Activated CD4-positive, alpha-beta T cell treated with anti-CD3 and anti-CD28 coated beads, Interleukin-2, amount 10 ng/mL, durations not matched to agents 24 days and 14 days (primary cell): ENCODE results near the gene PRKCE. TPM values are rescaled to one million over a fixed set of nuclear protein-coding genes. Genes with fewer than 3 reads are reported as not detected.

Experiments
- DNase-seq: peaks from one replicate; pipeline ENCODE4 v3.0.0; 2022
- H3K27ac Mint-ChIP-seq: one replicate; pipeline ENCODE4 v1.8.0; 2022; ENCODE audit warnings: mild to moderate bottlenecking, mixed read lengths
- H3K27me3 Mint-ChIP-seq: one replicate; pipeline ENCODE4 v1.8.0; 2022; ENCODE audit warnings: mixed read lengths
- H3K36me3 Mint-ChIP-seq: one replicate; pipeline ENCODE4 v1.8.0; 2022; ENCODE audit warnings: low read depth, mild to moderate bottlenecking, mixed read lengths
- H3K4me1 Mint-ChIP-seq: one replicate; pipeline ENCODE4 v1.8.0; 2021; ENCODE audit warnings: mixed read lengths
- H3K4me3 Mint-ChIP-seq: one replicate; pipeline ENCODE4 v1.8.0; 2022; ENCODE audit warnings: mild to moderate bottlenecking, moderate library complexity, mixed read lengths
- H3K9me3 Mint-ChIP-seq: one replicate; pipeline ENCODE4 v1.8.0; 2021; ENCODE audit warnings: mixed read lengths
- intact Hi-C: fragments of 100-400 bp; cut with micrococcal nuclease; formaldehyde crosslinking; loops from one replicate; pipeline ENCODE4 v1.15.1; 2023
- total RNA-seq: library from RNA; stranded (reverse); gene quantifications from 2 replicates; pipeline ENCODE4 v1.2.3, GENCODE V29; 2022

PRKCE gene
- total RNA-seq, 1 donor from 2014 or later = 13.5 TPM

DNA sequence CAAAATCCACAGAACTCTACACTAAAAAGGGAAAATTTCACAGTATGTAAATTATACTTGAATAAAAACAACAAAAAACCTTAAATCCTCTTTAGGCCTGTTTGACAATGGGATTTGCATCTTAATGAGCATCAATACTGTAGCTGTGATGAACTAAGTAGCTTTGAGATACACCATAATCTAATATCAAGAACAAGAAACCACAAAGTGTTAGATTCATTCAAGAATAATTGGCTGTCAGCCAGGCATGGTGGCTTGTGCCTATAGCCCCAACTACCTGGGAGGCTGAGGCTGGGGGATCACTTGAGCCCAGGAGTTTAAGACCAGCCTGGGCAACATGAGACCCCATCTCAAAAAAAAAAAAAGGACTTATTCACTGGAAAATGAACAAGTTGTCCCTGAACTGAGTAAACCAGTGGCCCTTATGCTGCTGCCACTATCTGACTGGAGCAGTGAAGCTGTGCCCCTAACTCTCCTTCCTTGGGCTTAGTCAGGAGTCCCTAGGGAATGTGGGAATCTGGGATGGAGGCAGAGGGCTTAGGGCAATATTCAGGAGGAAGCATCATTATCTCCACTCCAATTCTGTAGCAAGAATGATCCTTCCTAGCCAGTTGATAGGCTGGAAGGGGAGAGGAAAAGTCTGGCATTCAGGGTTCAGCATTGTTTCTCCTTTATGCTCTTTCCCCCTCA, 88.5 kb downstream of the PRKCE start:
- no peak for DNase-seq
- Mint-ChIP-seq H3K4me3 (no peak overlapping the region), H3K36me3 (no peaks in the 10 kb centered on the region), H3K27me3 (peaks cover 2% of the 10 kb centered on the region), H3K4me1 (no peaks in the 10 kb centered on the region), H3K9me3 (no peaks in the 10 kb centered on the region), H3K27ac (no peak overlapping the region)
- intact Hi-C loops = no loop called here

DNA sequence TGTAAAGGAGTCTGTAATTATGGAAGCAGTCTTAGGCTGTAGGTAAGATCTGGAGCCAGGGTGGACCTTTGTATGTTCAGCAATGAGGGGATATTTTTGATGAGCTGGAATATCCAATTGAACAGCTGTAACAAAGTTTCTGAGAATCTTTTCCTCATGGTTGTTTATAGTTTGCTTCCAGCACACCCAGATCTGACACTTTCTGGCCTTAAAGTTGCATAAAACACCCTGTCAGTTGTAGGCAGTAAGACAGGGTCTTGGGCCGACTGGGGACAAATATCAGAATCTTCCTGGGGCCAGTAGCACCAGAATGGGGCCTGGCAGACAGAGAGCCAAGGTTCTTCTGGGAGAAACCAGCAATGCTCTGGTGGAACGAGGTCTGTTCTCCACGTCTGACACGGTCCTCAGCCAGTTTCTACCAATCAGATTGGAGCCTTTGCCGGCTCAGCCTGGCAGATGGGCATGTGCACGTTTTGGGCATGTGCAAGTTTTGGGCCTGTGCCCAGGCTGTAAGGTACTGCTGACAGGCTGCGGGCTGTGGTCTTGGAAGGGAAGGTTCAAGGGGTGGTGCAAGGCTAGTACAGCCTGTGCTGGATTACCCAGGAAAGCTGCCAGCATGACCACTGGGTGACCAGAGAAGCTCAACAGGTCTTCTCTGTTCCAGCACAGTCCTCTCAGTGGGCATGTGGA, 89.8 kb downstream of the PRKCE start:
- no peak overlapping the region for H3K4me3 Mint-ChIP-seq
- H3K27ac Mint-ChIP-seq = no peak overlapping the region
- intact Hi-C loops = no loop called here
- no peak for DNase-seq
- H3K27me3 Mint-ChIP-seq = peaks cover 2% of the 10 kb centered on the region
- no peaks in the 10 kb centered on the region for H3K9me3 Mint-ChIP-seq
- H3K4me1 Mint-ChIP-seq = no peaks in the 10 kb centered on the region
- H3K36me3 Mint-ChIP-seq = no peaks in the 10 kb centered on the region

DNA sequence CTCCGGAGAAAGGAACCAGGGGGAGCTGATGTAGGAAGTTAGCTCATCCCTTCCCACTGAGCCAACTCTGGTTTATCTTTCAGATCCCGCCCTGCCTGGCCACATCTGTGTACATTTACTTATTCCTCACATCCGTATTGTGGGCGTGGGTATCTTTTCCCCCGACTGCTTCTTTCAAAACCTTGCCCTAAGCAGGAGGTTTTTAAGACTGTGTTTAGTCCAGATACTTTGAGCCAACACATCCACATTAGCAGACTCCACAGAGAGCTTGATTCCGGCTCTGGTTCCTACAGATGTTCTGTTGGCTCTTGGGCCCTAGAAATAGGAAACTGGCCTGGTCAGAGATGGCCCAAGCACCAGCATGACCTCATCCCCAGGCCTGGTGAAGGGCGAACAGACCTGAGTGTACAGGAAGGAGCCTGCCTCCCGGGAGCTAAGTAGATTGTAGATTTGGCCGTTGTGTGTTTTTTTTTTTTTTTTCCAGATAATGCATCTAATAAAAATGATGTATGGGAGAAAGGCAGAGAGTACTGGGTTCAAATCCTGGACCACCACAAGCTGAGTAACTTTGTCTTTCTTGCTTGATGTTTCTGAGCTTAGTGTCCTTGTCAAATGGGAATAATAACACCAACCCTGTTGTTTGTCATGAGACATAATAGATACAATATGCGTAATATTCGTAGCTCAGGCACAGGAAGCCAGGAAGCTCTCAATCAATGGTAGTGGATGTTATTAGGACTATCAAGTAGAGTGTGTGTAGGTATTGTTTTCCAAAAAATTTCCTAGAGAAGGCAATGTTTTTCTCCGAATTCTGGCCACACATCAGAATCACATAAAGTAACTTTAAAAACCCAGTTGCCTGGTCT, 92.3 kb downstream of the PRKCE start:
- Mint-ChIP-seq H3K27me3 (peaks cover 2% of the 10 kb centered on the region), H3K36me3 (peaks cover 2% of the 10 kb centered on the region), H3K4me1 (no peaks in the 10 kb centered on the region), H3K4me3 (no peak overlapping the region), H3K27ac (no peak overlapping the region), H3K9me3 (peaks cover 9% of the 10 kb centered on the region)
- intact Hi-C loops = no loop called here
- no peak for DNase-seq

DNA sequence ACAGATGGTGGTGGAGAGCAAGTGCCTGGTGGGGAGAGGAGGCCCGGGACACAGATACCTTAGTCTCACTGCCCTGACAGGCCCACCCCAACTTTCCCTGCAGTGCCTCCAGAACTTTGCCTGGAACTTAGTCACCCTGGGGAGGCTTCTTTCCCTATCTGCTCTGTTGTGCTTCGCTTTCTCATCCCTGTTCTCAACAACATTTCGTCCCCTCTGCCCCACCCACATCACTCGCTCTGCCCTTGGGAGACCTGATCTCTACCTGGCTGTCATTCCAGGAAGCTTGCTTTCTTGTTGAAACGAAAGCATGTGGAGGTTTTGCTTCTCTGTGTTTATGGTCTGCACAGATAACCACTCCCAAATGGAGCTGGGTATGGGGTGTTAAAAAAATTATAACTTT, 93.8 kb downstream of the PRKCE start:
- H3K27ac Mint-ChIP-seq = no peak overlapping the region
- H3K4me3 Mint-ChIP-seq = no peak overlapping the region
- H3K9me3 Mint-ChIP-seq = peaks cover 9% of the 10 kb centered on the region

DNA sequence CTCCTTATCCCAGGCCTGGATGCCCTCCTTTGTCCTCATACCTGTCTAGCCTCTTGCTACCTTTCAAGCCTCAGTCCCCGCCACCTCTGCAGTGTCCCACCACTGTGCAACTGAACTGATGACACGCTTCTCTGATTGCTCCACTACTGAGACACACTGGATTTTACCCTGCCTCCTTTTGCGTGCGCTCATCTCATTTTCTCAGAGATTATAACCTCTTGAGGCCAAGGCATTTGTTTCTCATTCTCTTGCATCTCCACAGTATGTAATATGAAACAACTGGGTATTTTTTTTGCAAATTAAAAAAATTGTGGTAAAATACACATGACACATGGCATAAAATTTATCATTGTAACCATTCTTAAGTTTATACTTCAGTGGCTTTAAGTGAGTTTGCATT, 95.4 kb downstream of the PRKCE start:
- Mint-ChIP-seq H3K9me3 (peaks cover 9% of the 10 kb centered on the region), H3K36me3 (peaks cover 2% of the 10 kb centered on the region), H3K27ac (no peak overlapping the region), H3K4me3 (no peak overlapping the region), H3K27me3 (no peaks in the 10 kb centered on the region), H3K4me1 (peaks cover 7% of the 10 kb centered on the region)
- no peak for DNase-seq
- intact Hi-C loops = no loop called here

More for the DNA sequence above, 93.8 kb downstream of the PRKCE start:
- DNase-seq = no peak
- intact Hi-C loops = no loop called here
- Mint-ChIP-seq H3K4me1 (peaks cover 3% of the 10 kb centered on the region), H3K36me3 (peaks cover 2% of the 10 kb centered on the region), H3K27me3 (peaks cover 2% of the 10 kb centered on the region)

DNA sequence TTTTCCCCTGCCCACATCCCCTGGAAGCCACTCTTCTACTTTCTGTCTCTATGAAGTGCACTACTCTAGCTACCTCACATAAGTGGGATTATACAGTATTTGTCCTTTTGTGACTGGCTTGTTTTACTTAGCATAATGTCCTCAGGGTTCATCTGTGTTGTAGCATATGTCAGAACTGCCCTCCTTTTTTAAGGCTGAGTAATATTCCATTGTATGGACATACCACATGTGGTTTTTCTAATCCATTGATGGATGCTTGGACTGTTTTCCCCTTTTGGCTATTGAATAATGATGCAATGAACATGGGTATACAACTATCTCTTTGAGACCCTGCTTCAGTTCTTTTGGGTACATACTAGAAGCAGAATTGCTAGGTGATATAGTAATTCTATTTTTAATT, 95.9 kb downstream of the PRKCE start:
- Mint-ChIP-seq H3K27me3 (no peaks in the 10 kb centered on the region), H3K27ac (no peak overlapping the region), H3K4me1 (peaks cover 7% of the 10 kb centered on the region)

DNA sequence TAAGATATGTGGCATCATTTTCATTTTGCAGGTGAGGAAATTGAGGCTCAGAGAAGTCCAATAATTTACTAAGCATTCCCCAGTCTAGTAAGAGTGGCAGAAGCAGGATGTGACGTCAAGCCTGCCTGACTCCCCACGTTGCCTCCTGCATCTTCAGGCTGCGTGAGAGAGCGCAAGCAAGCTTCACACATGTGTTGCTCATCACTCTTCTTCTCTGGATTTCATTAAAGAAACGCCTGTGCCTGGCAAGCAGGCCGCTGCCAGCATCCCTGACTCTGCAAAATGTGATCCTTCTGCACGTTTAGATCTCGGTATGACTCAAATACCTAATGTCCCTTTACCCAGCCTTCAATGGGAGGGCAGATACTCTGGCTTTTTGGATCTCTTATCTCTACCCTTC, 96.8 kb downstream of the PRKCE start:
- DNase-seq = no peak
- Mint-ChIP-seq H3K4me3 (no peak overlapping the region), H3K36me3 (peaks cover 2% of the 10 kb centered on the region), H3K9me3 (peaks cover 9% of the 10 kb centered on the region), H3K27me3 (no peaks in the 10 kb centered on the region), H3K4me1 (peaks cover 7% of the 10 kb centered on the region), H3K27ac (no peak overlapping the region)
- intact Hi-C loops = no loop called here

More for the DNA sequence above, 95.9 kb downstream of the PRKCE start:
- H3K36me3 Mint-ChIP-seq = peaks cover 2% of the 10 kb centered on the region
- peaks cover 9% of the 10 kb centered on the region for H3K9me3 Mint-ChIP-seq
- no peak overlapping the region for H3K4me3 Mint-ChIP-seq
- intact Hi-C loops = no loop called here
- no peak for DNase-seq

DNA sequence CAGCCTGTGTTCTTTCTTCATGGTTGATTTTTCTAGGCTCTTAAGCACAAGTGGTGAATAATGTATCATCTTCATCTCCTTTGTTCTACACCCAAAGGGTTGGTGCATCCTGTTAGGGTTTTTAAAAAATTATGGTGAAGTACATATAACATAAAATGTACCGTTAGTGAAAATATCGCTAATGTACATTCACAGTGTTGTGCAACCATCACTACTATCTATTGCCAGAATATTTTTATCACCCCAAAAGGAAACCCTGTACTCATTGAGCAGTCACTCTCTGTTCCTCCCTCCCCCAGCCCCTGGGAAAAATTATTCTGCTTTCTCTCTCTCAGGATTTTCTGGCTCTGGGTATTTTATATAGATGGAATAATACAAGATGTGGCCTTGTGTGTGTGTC, 98.5 kb downstream of the PRKCE start:
- Mint-ChIP-seq H3K4me1 (peaks cover 7% of the 10 kb centered on the region), H3K27me3 (no peaks in the 10 kb centered on the region), H3K36me3 (peaks cover 2% of the 10 kb centered on the region), H3K27ac (no peak overlapping the region), H3K4me3 (no peak overlapping the region), H3K9me3 (peaks cover 9% of the 10 kb centered on the region)
- no peak for DNase-seq
- intact Hi-C loops = no loop called here

DNA sequence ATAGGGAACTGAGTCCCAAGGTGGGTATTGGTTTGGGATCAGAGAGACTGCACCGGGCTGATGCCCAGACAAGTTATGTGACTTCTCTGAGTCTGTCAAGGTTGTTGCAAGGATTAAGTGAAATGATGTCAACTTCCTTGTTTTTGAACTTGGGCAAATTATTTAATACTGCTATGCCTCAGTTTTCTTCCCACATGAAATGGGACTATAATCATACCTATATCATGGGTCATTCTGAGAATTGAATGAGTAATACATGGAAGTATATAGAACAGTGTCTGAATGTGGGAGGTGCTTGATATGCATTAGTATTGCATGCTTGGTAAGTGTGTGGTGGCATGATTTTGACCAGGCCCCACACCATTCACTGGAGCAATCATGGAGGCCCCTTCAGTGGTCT, 99.0 kb downstream of the PRKCE start:
- Mint-ChIP-seq H3K27ac (no peak overlapping the region), H3K9me3 (peaks cover 9% of the 10 kb centered on the region), H3K36me3 (peaks cover 2% of the 10 kb centered on the region), H3K4me3 (no peak overlapping the region), H3K4me1 (peaks cover 7% of the 10 kb centered on the region), H3K27me3 (no peaks in the 10 kb centered on the region)
- DNase-seq = no peak
- intact Hi-C loops = no loop called here

DNA sequence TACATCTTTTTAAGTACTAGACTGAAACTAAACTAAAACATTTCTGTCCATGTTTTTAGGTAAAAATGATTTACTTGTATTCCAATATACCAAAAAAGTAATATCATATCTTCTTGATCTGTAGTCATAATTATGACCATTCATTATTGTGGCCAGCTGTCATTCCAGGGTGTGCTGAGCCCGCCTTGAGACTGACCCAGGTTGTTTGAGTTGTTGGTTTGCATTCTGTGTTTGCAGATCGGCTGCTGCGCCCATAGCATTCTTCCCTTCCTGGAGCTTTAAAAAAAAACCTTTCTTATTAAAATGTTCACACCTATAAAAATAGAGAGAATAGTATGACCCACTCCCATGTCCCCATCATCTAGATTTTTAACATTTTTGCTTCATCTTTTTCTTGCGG, 101.9 kb downstream of the PRKCE start:
- Mint-ChIP-seq H3K27me3 (no peaks in the 10 kb centered on the region), H3K27ac (no peak overlapping the region), H3K4me1 (peaks cover 8% of the 10 kb centered on the region), H3K36me3 (no peaks in the 10 kb centered on the region), H3K9me3 (no peaks in the 10 kb centered on the region), H3K4me3 (no peak overlapping the region)
- intact Hi-C loops = no loop called here
- DNase-seq = no peak

DNA sequence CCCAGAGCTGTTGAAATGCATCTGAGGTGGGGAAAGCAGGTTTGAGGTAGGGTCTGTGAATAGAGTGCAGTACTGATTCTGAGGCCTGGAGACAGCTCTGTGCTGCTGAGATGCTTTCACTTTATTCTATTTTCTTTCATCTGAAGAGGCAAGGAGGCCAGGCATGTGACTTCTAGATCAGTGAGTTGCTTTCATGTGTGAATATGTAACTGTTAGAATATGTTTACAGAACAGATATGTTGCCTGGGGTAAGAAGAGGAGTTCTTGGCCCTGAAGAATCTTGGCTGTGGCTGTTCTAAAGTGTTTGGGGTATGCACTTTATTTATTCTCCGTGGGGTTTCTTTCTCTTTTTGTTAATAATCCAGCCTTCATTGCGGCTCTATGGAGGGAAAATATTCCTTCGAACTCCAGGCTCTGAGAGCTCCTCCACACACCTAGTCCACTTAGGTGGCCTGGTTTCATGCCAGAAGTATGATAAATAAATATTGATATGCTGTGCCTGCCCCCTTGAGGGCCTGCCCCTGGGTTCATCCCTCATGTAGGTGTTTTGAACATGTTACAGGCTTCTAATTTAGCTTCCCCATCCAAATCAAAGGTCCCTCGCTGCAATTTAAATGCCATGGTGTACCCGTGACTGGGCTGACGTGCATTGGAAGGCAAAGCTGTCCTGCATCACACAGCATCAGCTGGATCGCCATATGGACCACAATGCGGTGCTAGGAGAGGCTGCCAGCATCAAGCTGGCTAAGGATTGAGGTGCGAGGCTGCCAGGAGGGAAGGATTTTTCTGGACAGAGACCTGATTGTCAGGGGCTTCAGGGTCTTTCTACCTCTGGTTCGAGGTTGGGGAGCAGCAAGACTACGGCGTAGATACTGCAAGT, 102.9 kb downstream of the PRKCE start:
- intact Hi-C loops = no loop called here
- H3K27me3 Mint-ChIP-seq = no peaks in the 10 kb centered on the region
- no peaks in the 10 kb centered on the region for H3K36me3 Mint-ChIP-seq
- no peaks in the 10 kb centered on the region for H3K9me3 Mint-ChIP-seq
- peaks cover 8% of the 10 kb centered on the region for H3K4me1 Mint-ChIP-seq
- no peak overlapping the region for H3K4me3 Mint-ChIP-seq
- H3K27ac Mint-ChIP-seq = no peak overlapping the region
- no peak for DNase-seq

DNA sequence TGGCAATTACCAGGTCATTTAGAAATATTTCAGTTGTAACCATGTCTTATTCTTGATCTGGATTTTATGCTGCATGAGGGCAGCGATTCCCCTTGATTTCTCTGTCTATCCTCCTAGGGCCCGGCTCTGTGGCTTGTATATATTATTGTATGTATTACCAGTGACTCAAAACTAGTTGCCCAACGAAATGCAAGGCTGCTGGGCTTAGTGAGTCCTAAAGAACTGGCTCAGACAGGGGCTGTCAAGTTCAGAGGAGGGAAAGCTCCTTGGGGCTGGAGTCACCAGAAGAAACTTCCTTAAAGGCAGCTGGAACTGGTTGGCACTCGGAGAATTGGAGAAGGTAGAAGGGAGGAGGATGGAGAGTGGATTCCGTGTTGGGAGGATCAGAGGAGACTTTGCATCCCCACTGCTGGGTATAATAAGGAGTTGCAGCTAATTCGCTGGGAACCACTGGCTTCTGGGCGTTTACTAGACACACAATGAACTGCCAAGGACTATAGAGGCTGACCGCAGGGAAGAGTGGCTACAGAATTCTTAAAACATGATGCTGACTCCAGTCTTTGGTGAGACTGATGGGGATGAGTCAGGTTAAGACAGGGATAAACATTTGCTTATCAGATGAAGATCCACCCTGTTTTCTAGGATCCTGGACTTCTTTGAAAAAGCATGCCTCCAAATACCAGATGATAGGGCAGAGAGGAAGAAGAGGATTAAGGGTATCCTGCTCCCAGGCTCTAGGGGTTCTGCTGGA, 104.3 kb downstream of the PRKCE start:
- H3K4me3 Mint-ChIP-seq = no peak overlapping the region
- H3K9me3 Mint-ChIP-seq = no peaks in the 10 kb centered on the region
- H3K27ac Mint-ChIP-seq = no peak overlapping the region
- H3K36me3 Mint-ChIP-seq = no peaks in the 10 kb centered on the region
- no peaks in the 10 kb centered on the region for H3K27me3 Mint-ChIP-seq
- DNase-seq = no peak
- intact Hi-C loops = no loop called here
- H3K4me1 Mint-ChIP-seq = peaks cover 4% of the 10 kb centered on the region

DNA sequence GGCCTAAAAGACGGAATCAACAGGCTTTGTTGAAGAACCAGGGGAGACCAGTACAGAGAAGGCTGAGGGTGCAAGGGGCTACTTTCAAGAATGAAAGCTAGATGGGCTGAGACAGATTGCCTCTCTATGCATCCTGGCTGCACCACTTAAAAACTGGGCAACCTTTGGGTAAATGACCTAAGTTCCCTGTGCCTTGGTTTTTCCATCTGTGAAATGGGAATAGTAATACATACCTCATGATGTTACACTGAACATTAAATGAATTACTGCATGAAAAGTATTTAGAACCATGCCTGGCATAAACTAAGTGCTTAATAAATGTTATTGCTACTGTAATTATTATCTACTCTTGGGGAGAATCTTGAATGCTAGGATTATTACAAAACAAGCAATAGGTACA, 106.5 kb downstream of the PRKCE start:
- Mint-ChIP-seq H3K36me3 (no peaks in the 10 kb centered on the region), H3K4me3 (no peak overlapping the region), H3K27ac (no peak overlapping the region), H3K27me3 (no peaks in the 10 kb centered on the region), H3K4me1 (peaks cover 2% of the 10 kb centered on the region), H3K9me3 (no peaks in the 10 kb centered on the region)
- no peak for DNase-seq
- intact Hi-C loops = no loop called here
